GM12878 (cell line): ENCODE results near the gene TTC33. TPM values are rescaled to one million over a fixed set of nuclear protein-coding genes. Genes with fewer than 3 reads are reported as not detected.

Source experiments
- ATAC-seq: fragments of 200-7000 bp; cut with Tn5 transposase; 3 replicates; pipeline ENCODE4 v1.9.1; 2020; ENCODE audit warnings: mild to moderate bottlenecking, moderate library complexity
- BruUV-seq: library from RNA; stranded (reverse); fragments of 400-500 nt; replicated peaks from 2 replicates; lab custom pipeline; 2021; lab: Mats Ljungman, UMichigan
- CTCF ChIA-PET: fragments of 300-600 bp; sonication (Branson Sonifier 250); formaldehyde crosslinking; extraction: SDS; loops from one replicate; lab custom pipeline; 2021; ENCODE audit warnings: inconsistent platforms; lab: Yijun Ruan, JAX
- POLR2A ChIA-PET: fragments of 350-600 bp; formaldehyde crosslinking; extraction: SDS; loops from one replicate; lab custom pipeline; 2021; ENCODE audit warnings: inconsistent platforms; lab: Charles Lee
- RAD21 ChIA-PET: fragments of 300-600 bp; sonication (Branson Sonifier 250); formaldehyde crosslinking; loops from one replicate; lab custom pipeline; 2023; ENCODE audit warnings: antibody characterized with exemption; ENCODE audit not compliant: unreplicated experiment; lab: Charles Lee
- SMC1A ChIA-PET: fragments of 300-600 bp; sonication (Branson Sonifier 250); formaldehyde crosslinking; loops from one replicate; lab custom pipeline; 2023; ENCODE audit not compliant: unreplicated experiment, uncharacterized antibody; lab: Charles Lee
- DNase-seq: peaks from one replicate; pipeline ENCODE4 v3.0.0-alpha.2; 2011; ENCODE audit warnings: low read depth, low spot score
- FAIRE-seq: peaks from 3 replicates; lab custom pipeline; 2011; peaks lifted over from hg19 to GRCh38; lab: Jason Lieb, UNC
- H2AFZ ChIP-seq: 2 replicates; pipeline ENCODE4 v1.6.0; 2011; ENCODE audit warnings: low read depth, low read length, control low read depth; ENCODE audit not compliant: control insufficient read depth
- H3K27ac ChIP-seq: 2 replicates; pipeline ENCODE4 v1.5.1; 2011; ENCODE audit warnings: control low read depth; ENCODE audit not compliant: control insufficient read depth, insufficient read depth
- H3K27me3 ChIP-seq, 2 experiments: replicated peaks in 1 of 2; 2 replicates each; pipeline versions ENCODE4 v1.6.0 to v1.6.1; 2011; ENCODE audit warnings: low read length in 1 of 2; ENCODE audit not compliant: control insufficient read depth in 2 of 2, insufficient read depth in 2 of 2
- H3K36me3 ChIP-seq, 2 experiments: 2 replicates each; pipeline ENCODE4 v1.5.1; 2011; ENCODE audit warnings: low read length in 1 of 2; ENCODE audit not compliant: control insufficient read depth in 2 of 2, insufficient read depth in 2 of 2
- H3K4me1 ChIP-seq: 2 replicates; pipeline ENCODE4 v1.6.1; 2011; ENCODE audit warnings: mild to moderate bottlenecking, low read length, moderate library complexity, mixed read lengths; ENCODE audit not compliant: control insufficient read depth, insufficient read depth
- H3K4me2 ChIP-seq: 2 replicates; pipeline ENCODE4 v1.6.0; 2011; ENCODE audit warnings: control low read depth; ENCODE audit not compliant: control insufficient read depth, insufficient read depth
- H3K4me3 ChIP-seq: fragments of 200-600 bp; sonication (generic); 2 replicates; pipeline ENCODE4 v1.5.1; 2016
- H3K79me2 ChIP-seq: 2 replicates; pipeline ENCODE4 v1.6.0; 2011; ENCODE audit warnings: low read length; ENCODE audit not compliant: control insufficient read depth, insufficient read depth
- H3K9ac ChIP-seq: 2 replicates; pipeline ENCODE4 v1.8.0; 2011; ENCODE audit warnings: low read length, control low read depth, mixed read lengths; ENCODE audit not compliant: control insufficient read depth, insufficient read depth
- H3K9me3 ChIP-seq: replicated peaks from 3 replicates; pipeline ENCODE4 v1.5.1; 2011; ENCODE audit warnings: mild to moderate bottlenecking, low read length; ENCODE audit not compliant: control insufficient read depth, insufficient read depth
- H4K20me1 ChIP-seq: 2 replicates; pipeline ENCODE4 v1.6.0; 2011; ENCODE audit not compliant: control insufficient read depth, insufficient read depth
- ATF2 ChIP-seq: IDR thresholded peaks from 2 replicates; pipeline ENCODE4 v1.6.1; 2012; ENCODE audit warnings: low read length, inconsistent platforms
- HDAC6 ChIP-seq: fragments of 200-600 bp; sonication (generic); IDR thresholded peaks from one replicate; pipeline ENCODE4 v1.8.0; 2017; ENCODE audit warnings: antibody characterized with exemption; ENCODE audit not compliant: unreplicated experiment
- MEF2A ChIP-seq: IDR thresholded peaks from 2 replicates; pipeline ENCODE4 v1.6.1; 2011; ENCODE audit warnings: low read depth, mild to moderate bottlenecking, low read length, moderate library complexity; ENCODE audit not compliant: insufficient read depth
- PBX3 ChIP-seq: IDR thresholded peaks from 2 replicates; pipeline ENCODE4 v1.6.1; 2011; ENCODE audit warnings: mild to moderate bottlenecking, low read depth, low read length, moderate library complexity; ENCODE audit not compliant: insufficient replicate concordance
- PRDM15 ChIP-seq: fragments of 450-650 bp; formaldehyde crosslinking; IDR thresholded peaks from 2 replicates; pipeline ENCODE4 v1.4.0; 2020; ENCODE audit warnings: mild to moderate bottlenecking, moderate library complexity
- SMAD5 ChIP-seq: IDR thresholded peaks from 2 replicates; pipeline ENCODE4 v1.6.1; 2016; ENCODE audit warnings: antibody characterized with exemption, low read depth
- SREBF1 ChIP-seq: IDR thresholded peaks from 2 replicates; pipeline ENCODE4 v1.6.1; 2012; ENCODE audit warnings: mild to moderate bottlenecking, low read length
- TCF12 ChIP-seq: IDR thresholded peaks from 2 replicates; pipeline ENCODE4 v1.6.1; 2011; ENCODE audit warnings: low read depth, mild to moderate bottlenecking, low read length
- USF1 ChIP-seq: IDR thresholded peaks from 2 replicates; pipeline ENCODE4 v1.6.1; 2011; ENCODE audit warnings: borderline replicate concordance, low read depth, mild to moderate bottlenecking, moderate library complexity, mixed read lengths, low read length; ENCODE audit not compliant: insufficient read depth; ENCODE audit errors: extremely low read length
- ZSCAN29 ChIP-seq: fragments of 450-650 bp; IDR thresholded peaks from 2 replicates; pipeline ENCODE4 v1.6.1; 2017; ENCODE audit warnings: mild to moderate bottlenecking, moderate library complexity
- WGBS: methylation state at CpG from one replicate; pipeline ENCODE4 v1.1.6; 2016; ENCODE audit warnings: low lambda C conversion rate; ENCODE audit not compliant: insufficient replicate concordance, insufficient coverage; ENCODE audit errors: missing lambda C conversion rate; 5-methylcytosine and 5-hydroxymethylcytosine counted together
- in situ Hi-C: fragments of 300-500 bp; cut with MboI; formaldehyde crosslinking; loops from 9 replicates; pipeline ENCODE4 v1.14.3; 2018; ENCODE audit warnings: mixed read lengths
- intact Hi-C: fragments of 100-400 bp; cut with micrococcal nuclease; formaldehyde crosslinking; loops from one replicate; pipeline ENCODE4 v1.14.2; 2022; ENCODE audit not compliant: unreplicated experiment
- polyA plus RNA-seq, 11 experiments: library from polyadenylated mRNA; depleted of rRNA in 4 of 11; unstranded in 6 of 11; stranded (reverse) in 5 of 11; fragments of >200 nt; fragmentation: Nextera tagmentation in 4 of 11; fragmentation: Illumina TruSeq in 1 of 11; extraction: Ambion mirVana in 4 of 11; extraction: Trizol in 1 of 11; gene quantifications; 1 replicate in 1 of 11; 2 replicates in 10 of 11; pipeline versions ENCODE4 v1.2.1 to v1.2.3, GENCODE V29; 2011 to 2016; ENCODE audit warnings: inconsistent platforms in 2 of 11, missing spikeins in 2 of 11, low read depth in 1 of 11
- total RNA-seq, 4 experiments: library from RNA; depleted of rRNA in 3 of 4; stranded (reverse); fragments of >200 nt in 3 of 4; fragmentation: Illumina TruSeq in 1 of 4; extraction: Trizol in 1 of 4; gene quantifications; 2 replicates each; pipeline versions ENCODE4 v1.2.1 to v1.2.3, GENCODE V29; 2013 to 2021
- TF ChIP-seq, protein P1 (sequence below): fragments of 450-650 bp; IDR thresholded peaks from 2 replicates; pipeline ENCODE4 v1.6.1; 2017; ENCODE audit warnings: antibody characterized with exemption, mild to moderate bottlenecking, moderate library complexity

The TTC33 gene
- total and polyA plus RNA-seq, 10 of the 15 experiments (the other 5 are each of a cell fraction or from before 2014, with no cell fraction given): 7.9 to 22.3 (median 14.6) TPM

- TF ChIP-seq ZSCAN29: no peak
- TF ChIP-seq, all 136 proteins: peak for 0
Observed at GRCh38 chr5:40781843-40782409, 26.2 kb upstream of the TTC33 start (continued).

DNA sequence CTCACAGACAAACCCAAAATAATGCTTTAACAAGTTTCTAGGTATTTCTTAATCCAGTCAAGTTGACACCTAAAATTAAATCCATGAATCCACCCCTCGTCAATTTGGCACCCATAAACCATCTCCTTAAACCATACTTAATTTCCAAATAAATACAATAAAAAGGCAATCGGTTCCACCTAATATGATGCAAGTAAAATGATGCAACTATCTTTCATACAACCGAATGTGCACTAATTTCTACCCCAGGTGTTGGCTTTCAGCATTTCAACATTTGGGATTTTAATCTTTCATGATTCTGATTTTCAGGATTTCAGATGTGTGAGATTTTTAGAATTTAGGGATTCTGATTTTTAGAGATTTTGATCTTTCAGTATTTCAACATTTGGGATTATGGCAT, 25.1 kb upstream of the TTC33 start:
- Histone ChIP-seq H4K20me1 (no peaks in the 10 kb centered on the region), H3K27me3 (no peaks in the 10 kb centered on the region), H3K36me3 (peaks cover 0 to 1% of the 10 kb centered on the region in 2 experiments; a peak in 2 of 4 replicates), H3K79me2 (peaks cover 25% of the 10 kb centered on the region), H3K4me3 (no peak overlapping the region), H3K4me2 (no peak overlapping the region), H3K9ac (no peak overlapping the region), H3K9me3 (no peaks in the 10 kb centered on the region), H3K4me1 (no peaks in the 10 kb centered on the region; the same call in 1 of the 2 replicates), H3K27ac (no peak overlapping the region), H2AFZ (no peak overlapping the region)
- ChIA-PET POLR2A (no interaction called here), SMC1A (no interaction called here), RAD21 (no interaction called here), CTCF (interaction anchor here (0.9 to 1.4 kb wide), 2 partner anchors 9 to 21 kb away, joined by 3 read pairs; no protein-coding TSS in a partner anchor)
- no peak for DNase-seq
- intact Hi-C loops (no loop called here), in situ Hi-C loops (no loop called here)
- no TSS peak for BruUV-seq
- FAIRE-seq: no peak
- ATAC-seq: no peak
- WGBS: 93% methylated on average over 3 of the region's 3 CpGs
- TF ChIP-seq, protein P1, sequence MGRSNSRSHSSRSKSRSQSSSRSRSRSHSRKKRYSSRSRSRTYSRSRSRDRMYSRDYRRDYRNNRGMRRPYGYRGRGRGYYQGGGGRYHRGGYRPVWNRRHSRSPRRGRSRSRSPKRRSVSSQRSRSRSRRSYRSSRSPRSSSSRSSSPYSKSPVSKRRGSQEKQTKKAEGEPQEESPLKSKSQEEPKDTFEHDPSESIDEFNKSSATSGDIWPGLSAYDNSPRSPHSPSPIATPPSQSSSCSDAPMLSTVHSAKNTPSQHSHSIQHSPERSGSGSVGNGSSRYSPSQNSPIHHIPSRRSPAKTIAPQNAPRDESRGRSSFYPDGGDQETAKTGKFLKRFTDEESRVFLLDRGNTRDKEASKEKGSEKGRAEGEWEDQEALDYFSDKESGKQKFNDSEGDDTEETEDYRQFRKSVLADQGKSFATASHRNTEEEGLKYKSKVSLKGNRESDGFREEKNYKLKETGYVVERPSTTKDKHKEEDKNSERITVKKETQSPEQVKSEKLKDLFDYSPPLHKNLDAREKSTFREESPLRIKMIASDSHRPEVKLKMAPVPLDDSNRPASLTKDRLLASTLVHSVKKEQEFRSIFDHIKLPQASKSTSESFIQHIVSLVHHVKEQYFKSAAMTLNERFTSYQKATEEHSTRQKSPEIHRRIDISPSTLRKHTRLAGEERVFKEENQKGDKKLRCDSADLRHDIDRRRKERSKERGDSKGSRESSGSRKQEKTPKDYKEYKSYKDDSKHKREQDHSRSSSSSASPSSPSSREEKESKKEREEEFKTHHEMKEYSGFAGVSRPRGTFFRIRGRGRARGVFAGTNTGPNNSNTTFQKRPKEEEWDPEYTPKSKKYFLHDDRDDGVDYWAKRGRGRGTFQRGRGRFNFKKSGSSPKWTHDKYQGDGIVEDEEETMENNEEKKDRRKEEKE: no peak
- TF ChIP-seq TCF12 (no peak), SMAD5 (no peak), SREBF1 (no peak), USF1 (no peak), HDAC6 (no peak), PBX3 (no peak), MEF2A (no peak), ATF2 (no peak), PRDM15 (no peak)
